ENCODE results near the gene CTAGE1. TPM values are rescaled to one million over a fixed set of nuclear protein-coding genes. Genes with fewer than 3 reads are reported as not detected.

The CTAGE1 gene
- total RNA-seq, 2 experiments from 2014 or later, result not detected

DNA sequence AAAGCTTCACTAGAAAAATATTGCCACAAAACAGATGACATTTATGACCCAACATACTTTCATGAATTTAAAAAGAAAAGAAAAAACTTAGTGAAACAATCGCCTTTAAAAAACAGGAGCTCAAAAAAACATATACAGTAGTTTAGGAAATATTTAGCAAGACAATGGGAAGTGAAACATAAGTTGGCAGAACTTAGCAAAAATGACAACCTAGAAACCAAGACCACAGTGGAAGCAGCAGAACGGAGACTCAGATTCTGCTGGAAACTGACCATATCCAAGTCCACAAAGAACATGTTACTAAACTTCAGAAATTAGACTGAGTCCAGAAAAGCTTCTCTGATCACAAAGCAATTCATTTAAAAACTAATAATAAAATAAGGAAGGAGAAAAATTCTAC is 41.8 kb upstream of the CTAGE1 start:
- Histone ChIP-seq H3K36me3 (ENCODE audit: insufficient read depth, low read length) (no peaks in the 10 kb centered on the region), H3K79me2 (ENCODE audit: insufficient read depth, low read depth, low read length) (no peaks in the 10 kb centered on the region), H3K9me2 (ENCODE audit: insufficient read depth, low read length) (no peaks in the 10 kb centered on the region), H4K20me1 (ENCODE audit: insufficient read depth, low read length) (no peaks in the 10 kb centered on the region), H3K4me1 (ENCODE audit: insufficient read depth, low read length, poor library complexity, severe bottlenecking) (no peaks in the 10 kb centered on the region), H3K27ac (ENCODE audit: low read depth, low read length, poor library complexity, severe bottlenecking) (no peak overlapping the region), H3K9me3 (ENCODE audit: low read length) (no peaks in the 10 kb centered on the region), H3K4me2 (ENCODE audit: low read length) (no peak overlapping the region), H3K4me3 (ENCODE audit: low read depth, low read length, poor library complexity, severe bottlenecking) (no peak overlapping the region), H2AFZ (ENCODE audit: low read length) (no peak overlapping the region)
- no peak for DNase-seq (ENCODE audit: low spot score)
- BruUV-seq (replicated peaks), result no TSS peak
- POLR2A ChIA-PET, result interaction anchor here (0.6 to 0.8 kb wide), 5 partner anchors 12 to 1398 kb away, joined by 3 to 5 read pairs (median 3); no protein-coding TSS in a partner anchor
- CTCF ChIA-PET (ENCODE audit: unreplicated experiment), result no interaction called here
- no peak for TF ChIP-seq EZH2phosphoT487 (IDR thresholded peaks at IDR 0.05; ENCODE audit: borderline replicate concordance, low read depth, low read length)
- TF ChIP-seq, protein P1, sequence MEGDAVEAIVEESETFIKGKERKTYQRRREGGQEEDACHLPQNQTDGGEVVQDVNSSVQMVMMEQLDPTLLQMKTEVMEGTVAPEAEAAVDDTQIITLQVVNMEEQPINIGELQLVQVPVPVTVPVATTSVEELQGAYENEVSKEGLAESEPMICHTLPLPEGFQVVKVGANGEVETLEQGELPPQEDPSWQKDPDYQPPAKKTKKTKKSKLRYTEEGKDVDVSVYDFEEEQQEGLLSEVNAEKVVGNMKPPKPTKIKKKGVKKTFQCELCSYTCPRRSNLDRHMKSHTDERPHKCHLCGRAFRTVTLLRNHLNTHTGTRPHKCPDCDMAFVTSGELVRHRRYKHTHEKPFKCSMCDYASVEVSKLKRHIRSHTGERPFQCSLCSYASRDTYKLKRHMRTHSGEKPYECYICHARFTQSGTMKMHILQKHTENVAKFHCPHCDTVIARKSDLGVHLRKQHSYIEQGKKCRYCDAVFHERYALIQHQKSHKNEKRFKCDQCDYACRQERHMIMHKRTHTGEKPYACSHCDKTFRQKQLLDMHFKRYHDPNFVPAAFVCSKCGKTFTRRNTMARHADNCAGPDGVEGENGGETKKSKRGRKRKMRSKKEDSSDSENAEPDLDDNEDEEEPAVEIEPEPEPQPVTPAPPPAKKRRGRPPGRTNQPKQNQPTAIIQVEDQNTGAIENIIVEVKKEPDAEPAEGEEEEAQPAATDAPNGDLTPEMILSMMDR (conservative IDR thresholded peaks at IDR 0.05; ENCODE audit: low read length), result no peak
- intact Hi-C loops (cut with micrococcal nuclease; ENCODE audit: unreplicated experiment), result no loop called here

DNA sequence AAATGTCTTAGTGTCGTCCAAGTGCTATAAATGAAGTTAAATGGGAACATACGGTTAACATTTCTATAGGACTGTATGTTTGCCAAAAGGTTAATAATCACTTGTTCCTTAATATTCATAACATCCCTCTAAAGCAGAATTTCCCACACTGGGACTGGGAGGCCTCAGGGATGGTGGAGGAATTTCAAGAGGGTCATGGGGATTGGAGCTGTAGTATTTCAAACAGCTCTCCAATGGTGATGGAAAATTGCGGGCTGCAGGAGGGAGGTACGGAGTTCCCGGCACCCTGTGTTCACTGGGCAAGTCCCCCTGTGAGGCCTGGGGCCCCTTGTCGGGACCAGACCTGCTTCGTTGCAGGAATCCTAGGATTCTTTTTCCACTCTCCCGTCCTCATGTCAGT is 39.8 kb upstream of the CTAGE1 start:
- H3K4me3 ChIP-seq (ENCODE audit: low read depth, low read length, poor library complexity, severe bottlenecking), result no peak overlapping the region
- no peak overlapping the region for H3K27ac ChIP-seq (ENCODE audit: low read depth, low read length, poor library complexity, severe bottlenecking)
- no peaks in the 10 kb centered on the region for H3K9me2 ChIP-seq (ENCODE audit: insufficient read depth, low read length)
- no peaks in the 10 kb centered on the region for H4K20me1 ChIP-seq (ENCODE audit: insufficient read depth, low read length)
- no peaks in the 10 kb centered on the region for H3K36me3 ChIP-seq (ENCODE audit: insufficient read depth, low read length)
- no TSS peak for BruUV-seq (replicated peaks)
- DNase-seq (ENCODE audit: low spot score), result no peak
- H3K4me2 ChIP-seq (ENCODE audit: low read length), result no peak overlapping the region
- H3K9me3 ChIP-seq (ENCODE audit: low read length), result no peaks in the 10 kb centered on the region
- no peak overlapping the region for H2AFZ ChIP-seq (ENCODE audit: low read length)
- H3K79me2 ChIP-seq (ENCODE audit: insufficient read depth, low read depth, low read length), result no peaks in the 10 kb centered on the region
- CTCF ChIA-PET (ENCODE audit: unreplicated experiment), result no interaction called here
- TF ChIP-seq, protein P1 (conservative IDR thresholded peaks at IDR 0.05; ENCODE audit: low read length), result no peak
- TF ChIP-seq EZH2phosphoT487 (IDR thresholded peaks at IDR 0.05; ENCODE audit: borderline replicate concordance, low read depth, low read length), result no peak
- no peaks in the 10 kb centered on the region for H3K4me1 ChIP-seq (ENCODE audit: insufficient read depth, low read length, poor library complexity, severe bottlenecking)
- POLR2A ChIA-PET, result no interaction called here
- intact Hi-C loops (cut with micrococcal nuclease; ENCODE audit: unreplicated experiment), result no loop called here

DNA sequence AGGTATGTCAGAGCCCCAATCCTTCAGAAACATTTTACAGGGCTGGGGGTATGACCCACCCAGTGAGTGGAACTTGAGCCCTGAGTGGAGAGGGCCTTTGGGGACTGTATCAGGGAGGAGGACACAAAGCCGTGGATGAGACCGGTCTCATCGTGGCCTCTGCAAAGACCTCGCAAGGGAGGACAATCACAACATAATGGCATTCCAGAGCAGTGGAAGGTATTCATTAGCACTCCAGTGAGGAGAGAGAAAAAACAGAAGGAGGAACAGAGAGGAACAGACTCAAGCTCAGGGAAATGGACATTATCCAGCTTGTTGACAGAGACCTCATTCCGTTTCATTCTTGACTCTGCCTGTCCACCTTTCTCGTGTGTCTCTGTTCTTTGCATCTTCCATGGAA is 38.8 kb upstream of the CTAGE1 start:
- intact Hi-C loops (cut with micrococcal nuclease; ENCODE audit: unreplicated experiment), result no loop called here
- Histone ChIP-seq H3K4me3 (ENCODE audit: low read depth, low read length, poor library complexity, severe bottlenecking) (no peak overlapping the region), H3K79me2 (ENCODE audit: insufficient read depth, low read depth, low read length) (no peaks in the 10 kb centered on the region), H2AFZ (ENCODE audit: low read length) (no peak overlapping the region), H3K36me3 (ENCODE audit: insufficient read depth, low read length) (no peaks in the 10 kb centered on the region), H4K20me1 (ENCODE audit: insufficient read depth, low read length) (no peaks in the 10 kb centered on the region), H3K9me2 (ENCODE audit: insufficient read depth, low read length) (no peaks in the 10 kb centered on the region), H3K27ac (ENCODE audit: low read depth, low read length, poor library complexity, severe bottlenecking) (no peak overlapping the region), H3K4me1 (ENCODE audit: insufficient read depth, low read length, poor library complexity, severe bottlenecking) (no peaks in the 10 kb centered on the region), H3K4me2 (ENCODE audit: low read length) (no peak overlapping the region), H3K9me3 (ENCODE audit: low read length) (no peaks in the 10 kb centered on the region)
- ChIA-PET CTCF (ENCODE audit: unreplicated experiment) (no interaction called here), POLR2A (interaction anchor here (0.7 kb wide), 1 partner anchor 1007 kb away, joined by 4 read pairs; no protein-coding TSS in a partner anchor)
- no peak for DNase-seq (ENCODE audit: low spot score)
- TF ChIP-seq, protein P1 (conservative IDR thresholded peaks at IDR 0.05; ENCODE audit: low read length), result no peak
- TF ChIP-seq EZH2phosphoT487 (IDR thresholded peaks at IDR 0.05; ENCODE audit: borderline replicate concordance, low read depth, low read length), result no peak
- BruUV-seq (replicated peaks), result no TSS peak
